Spleen (tissue), 7 donors: ENCODE measurements around the gene FBLN1.

Experiments
- POLR2A ChIP-seq, 3 donors: fragments of 450-650 bp; IDR thresholded peaks; one replicate each; pipeline ENCODE4 v1.5.1; 2017; ENCODE audit warnings: antibody characterized with exemption in 3 of 3, mild to moderate bottlenecking in 1 of 3
- POLR2AphosphoS5 ChIP-seq, 3 donors: sonication (generic); formaldehyde crosslinking; IDR thresholded peaks; one replicate each; pipeline ENCODE4 v1.5.1; 2017; ENCODE audit warnings: antibody characterized with exemption in 3 of 3
- TF ChIP-seq, protein P1 (sequence below), 11 experiments: fragments of 200-600 bp in 7 of 11; fragments of 450-650 bp in 4 of 11; sonication (generic) in 4 of 11; IDR thresholded peaks in 8 of 11; conservative IDR thresholded peaks in 3 of 11; 1 replicate in 7 of 11; 2 replicates in 4 of 11; pipeline versions ENCODE4 v1.4.0 to v1.8.0; 2016 to 2021; ENCODE audit warnings: antibody characterized with exemption in 11 of 11, inconsistent platforms in 4 of 11, mild to moderate bottlenecking in 1 of 11
- donor health status: DM: no; HTN: no; CAD: no; lungs with moderate emphysema.
- donor health status: DM: no; HTN: no; CAD: no.
- donor health status: DM: no; HTN: no; CAD: no.

GRCh38 chr22:45542001-45542520 lies 39.4 kb downstream of the FBLN1 start:
- TF ChIP-seq, protein P1, sequence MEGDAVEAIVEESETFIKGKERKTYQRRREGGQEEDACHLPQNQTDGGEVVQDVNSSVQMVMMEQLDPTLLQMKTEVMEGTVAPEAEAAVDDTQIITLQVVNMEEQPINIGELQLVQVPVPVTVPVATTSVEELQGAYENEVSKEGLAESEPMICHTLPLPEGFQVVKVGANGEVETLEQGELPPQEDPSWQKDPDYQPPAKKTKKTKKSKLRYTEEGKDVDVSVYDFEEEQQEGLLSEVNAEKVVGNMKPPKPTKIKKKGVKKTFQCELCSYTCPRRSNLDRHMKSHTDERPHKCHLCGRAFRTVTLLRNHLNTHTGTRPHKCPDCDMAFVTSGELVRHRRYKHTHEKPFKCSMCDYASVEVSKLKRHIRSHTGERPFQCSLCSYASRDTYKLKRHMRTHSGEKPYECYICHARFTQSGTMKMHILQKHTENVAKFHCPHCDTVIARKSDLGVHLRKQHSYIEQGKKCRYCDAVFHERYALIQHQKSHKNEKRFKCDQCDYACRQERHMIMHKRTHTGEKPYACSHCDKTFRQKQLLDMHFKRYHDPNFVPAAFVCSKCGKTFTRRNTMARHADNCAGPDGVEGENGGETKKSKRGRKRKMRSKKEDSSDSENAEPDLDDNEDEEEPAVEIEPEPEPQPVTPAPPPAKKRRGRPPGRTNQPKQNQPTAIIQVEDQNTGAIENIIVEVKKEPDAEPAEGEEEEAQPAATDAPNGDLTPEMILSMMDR (IDR thresholded peaks at IDR 0.05 in 8 of 11, conservative IDR thresholded peaks at IDR 0.05 in 3 of 11): no peak
- TF ChIP-seq POLR2AphosphoS5 (IDR thresholded peaks at IDR 0.05) (no peak), POLR2A (IDR thresholded peaks at IDR 0.05) (no peak)
